GM13977 (cell line): Measurements from ENCODE around the gene ABCC9.
"Not testable (repeated sequence)": the region's sequence is repeated elsewhere in the genome, so short reads cannot be mapped to it uniquely, and the experiment has no call there.

Source experiments
- DNase-seq: peaks from one replicate; pipeline ENCODE4 v3.0.0; 2012; ENCODE audit warnings: low spot score
- in situ Hi-C: fragments of 300-500 bp; cut with MboI; formaldehyde crosslinking; loops from one replicate; pipeline ENCODE4 v1.12.0; 2022; ENCODE audit warnings: low sequenced_read_pairs, low pct_unique_long_range_greater_than_20kb, mixed read lengths, inconsistent platforms; ENCODE audit not compliant: unreplicated experiment
- TF ChIP-seq, protein P1 (sequence below): IDR thresholded peaks from 2 replicates; pipeline ENCODE4 v1.5.1; 2012; ENCODE audit warnings: mild to moderate bottlenecking, control low read depth; ENCODE audit not compliant: insufficient read depth; ENCODE audit errors: extremely low read depth, missing control alignments

ABCC9 gene

DNA sequence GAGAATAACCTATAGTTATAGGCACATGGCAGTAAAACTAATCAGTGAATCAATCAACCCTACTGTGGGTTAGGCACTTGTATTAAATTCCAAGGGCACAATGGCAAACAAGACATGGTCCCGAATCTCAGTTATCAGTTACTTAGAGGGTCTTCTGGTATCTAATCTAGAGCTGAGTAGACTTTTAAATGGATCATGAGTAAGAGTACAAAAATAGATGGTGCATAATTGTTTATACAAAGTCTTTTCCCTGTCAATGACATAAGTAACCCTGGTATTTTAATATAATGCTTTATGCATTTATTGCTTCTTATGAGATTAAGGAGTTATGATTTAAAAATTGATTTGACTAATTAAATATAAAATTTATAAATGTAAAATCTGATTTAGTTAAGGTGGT lies 143.7 kb downstream of the ABCC9 start:
- no peak for DNase-seq
- in situ Hi-C loops = no loop called here
- TF ChIP-seq, protein P1, sequence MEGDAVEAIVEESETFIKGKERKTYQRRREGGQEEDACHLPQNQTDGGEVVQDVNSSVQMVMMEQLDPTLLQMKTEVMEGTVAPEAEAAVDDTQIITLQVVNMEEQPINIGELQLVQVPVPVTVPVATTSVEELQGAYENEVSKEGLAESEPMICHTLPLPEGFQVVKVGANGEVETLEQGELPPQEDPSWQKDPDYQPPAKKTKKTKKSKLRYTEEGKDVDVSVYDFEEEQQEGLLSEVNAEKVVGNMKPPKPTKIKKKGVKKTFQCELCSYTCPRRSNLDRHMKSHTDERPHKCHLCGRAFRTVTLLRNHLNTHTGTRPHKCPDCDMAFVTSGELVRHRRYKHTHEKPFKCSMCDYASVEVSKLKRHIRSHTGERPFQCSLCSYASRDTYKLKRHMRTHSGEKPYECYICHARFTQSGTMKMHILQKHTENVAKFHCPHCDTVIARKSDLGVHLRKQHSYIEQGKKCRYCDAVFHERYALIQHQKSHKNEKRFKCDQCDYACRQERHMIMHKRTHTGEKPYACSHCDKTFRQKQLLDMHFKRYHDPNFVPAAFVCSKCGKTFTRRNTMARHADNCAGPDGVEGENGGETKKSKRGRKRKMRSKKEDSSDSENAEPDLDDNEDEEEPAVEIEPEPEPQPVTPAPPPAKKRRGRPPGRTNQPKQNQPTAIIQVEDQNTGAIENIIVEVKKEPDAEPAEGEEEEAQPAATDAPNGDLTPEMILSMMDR = no peak

DNA sequence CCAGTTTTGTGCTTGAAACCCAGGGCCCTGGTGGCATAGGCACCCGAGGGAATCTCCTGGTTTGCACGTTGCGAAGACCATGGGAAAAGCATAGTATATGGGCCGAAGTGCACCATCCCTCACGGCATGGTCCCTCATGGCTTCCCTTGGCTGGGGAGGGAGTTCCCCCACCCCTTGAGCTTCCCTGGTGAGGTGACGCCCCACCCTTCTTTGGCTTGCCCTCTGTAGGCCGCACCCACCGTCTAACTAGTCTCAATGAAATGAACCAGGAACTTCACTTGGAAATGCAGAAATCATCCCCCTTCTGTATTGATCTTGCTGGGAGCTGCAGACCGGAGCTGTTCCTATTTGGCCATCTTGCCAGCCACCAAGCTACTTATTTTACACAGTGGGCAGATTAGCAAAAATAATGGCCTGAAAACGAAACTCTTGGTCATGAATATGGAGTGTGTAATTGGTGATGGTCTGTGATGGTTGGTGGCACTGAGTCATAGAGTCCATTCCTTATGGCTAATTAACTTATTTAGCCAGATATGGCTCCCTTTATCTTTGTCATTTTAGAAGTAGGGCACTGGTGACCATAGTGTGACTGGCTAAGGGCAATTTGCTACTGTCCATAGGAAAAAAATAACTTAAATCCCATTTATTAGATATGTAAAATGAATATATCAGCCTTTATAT lies 145.4 kb downstream of the ABCC9 start:
- TF ChIP-seq, protein P1 = no peak
- in situ Hi-C loops = no loop called here
- DNase-seq = no peak

DNA sequence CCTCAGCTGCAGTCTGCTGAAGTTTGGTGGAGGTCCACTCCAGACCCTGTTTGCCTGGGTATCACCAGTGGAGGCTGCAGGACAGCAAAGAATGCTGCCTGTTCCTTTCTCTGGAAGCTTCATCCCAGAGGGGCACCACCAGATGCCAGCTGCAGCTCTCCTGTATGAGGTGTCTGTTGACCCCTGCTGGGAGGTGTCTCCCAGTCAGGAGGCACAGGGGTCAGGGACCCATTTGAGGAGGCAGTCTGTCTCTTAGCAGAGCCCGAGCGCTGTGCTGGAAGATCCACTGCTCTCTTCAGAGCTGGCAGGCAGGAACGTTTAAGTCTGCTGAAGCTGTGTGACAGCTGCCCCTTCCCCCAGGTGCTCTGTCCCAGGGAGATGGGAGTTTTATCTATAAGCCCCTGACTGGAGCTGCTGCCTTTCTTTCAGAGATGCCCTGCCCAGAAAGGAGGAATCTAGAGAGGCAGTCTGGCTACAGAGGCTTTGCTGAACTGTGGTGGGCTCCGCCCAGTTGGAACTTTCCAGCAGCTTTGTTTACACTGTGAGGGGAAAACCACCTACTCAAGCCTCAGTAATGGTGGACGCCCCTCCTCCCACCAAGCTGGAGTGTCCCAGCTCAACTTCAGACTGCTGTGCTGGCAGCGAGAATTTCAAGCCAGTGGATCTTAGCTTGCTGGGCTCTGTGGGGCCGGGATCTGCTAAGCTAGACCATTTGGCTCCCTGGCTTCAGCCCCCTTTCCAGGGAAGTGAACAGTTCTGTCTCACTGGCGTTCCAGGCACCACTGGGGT lies 146.2 kb downstream of the ABCC9 start:
- DNase-seq, in situ Hi-C loops: not testable (repeated sequence)

DNA sequence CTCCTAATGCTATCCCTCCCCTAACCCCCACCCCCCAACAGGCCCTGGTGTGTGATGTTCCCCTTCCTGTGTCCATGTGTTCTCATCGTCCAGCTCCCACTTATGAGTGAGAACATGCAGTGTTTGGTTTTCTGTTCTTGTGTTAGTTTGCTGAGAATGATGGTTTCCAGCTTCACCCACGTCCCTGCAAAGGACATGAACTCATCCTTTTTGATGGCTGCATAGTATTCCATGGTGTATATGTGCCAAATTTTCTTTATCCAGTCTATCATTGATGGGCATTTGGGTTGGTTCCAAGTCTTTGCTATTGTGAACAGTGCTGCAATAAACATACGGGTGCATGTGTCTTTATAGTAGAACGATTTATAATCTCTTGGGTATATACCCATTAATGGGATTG lies 151.5 kb downstream of the ABCC9 start:
- DNase-seq, in situ Hi-C loops: not testable (repeated sequence)

DNA sequence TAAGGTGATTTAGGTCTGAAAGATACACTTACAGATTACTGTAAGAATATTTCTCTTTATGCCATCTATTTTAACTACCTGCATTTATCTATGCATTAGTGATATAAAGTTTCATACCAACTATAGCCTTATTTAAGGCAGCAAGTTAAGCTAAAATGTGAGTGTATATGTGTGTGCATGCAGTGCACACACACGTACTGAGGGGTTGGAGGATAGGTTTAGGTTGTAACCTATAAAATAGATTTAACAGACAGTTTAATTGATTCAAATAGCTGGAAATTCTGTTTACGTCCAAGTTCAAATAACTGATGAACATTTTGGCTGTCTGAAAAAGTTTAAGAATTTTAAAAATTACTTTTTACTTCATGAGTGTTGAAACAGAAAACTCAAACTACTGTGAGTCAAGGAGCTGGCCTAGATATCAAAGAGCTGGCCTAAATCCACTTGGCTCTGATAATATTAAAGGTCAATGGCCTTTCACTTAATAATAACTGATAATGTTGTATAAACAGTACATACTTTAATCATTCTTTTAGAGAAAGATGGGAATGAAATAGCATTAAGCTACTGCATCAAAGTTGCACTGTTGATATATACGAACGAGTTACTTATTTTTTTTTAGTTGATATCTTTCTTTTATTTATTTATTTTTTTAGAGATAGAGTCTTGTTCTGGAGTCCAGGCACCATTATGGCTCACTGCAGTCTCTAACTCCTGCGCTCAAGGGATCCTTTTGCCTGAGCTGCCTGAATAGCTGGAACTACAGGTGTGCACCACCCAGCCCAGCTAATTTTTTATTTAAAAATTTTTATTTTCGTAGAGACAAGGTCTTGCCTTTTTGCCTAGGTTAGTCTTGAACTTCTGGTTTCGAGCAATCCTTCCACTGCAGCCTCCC lies 152.9 kb downstream of the ABCC9 start:
- in situ Hi-C loops = no loop called here
- DNase-seq = no peak

DNA sequence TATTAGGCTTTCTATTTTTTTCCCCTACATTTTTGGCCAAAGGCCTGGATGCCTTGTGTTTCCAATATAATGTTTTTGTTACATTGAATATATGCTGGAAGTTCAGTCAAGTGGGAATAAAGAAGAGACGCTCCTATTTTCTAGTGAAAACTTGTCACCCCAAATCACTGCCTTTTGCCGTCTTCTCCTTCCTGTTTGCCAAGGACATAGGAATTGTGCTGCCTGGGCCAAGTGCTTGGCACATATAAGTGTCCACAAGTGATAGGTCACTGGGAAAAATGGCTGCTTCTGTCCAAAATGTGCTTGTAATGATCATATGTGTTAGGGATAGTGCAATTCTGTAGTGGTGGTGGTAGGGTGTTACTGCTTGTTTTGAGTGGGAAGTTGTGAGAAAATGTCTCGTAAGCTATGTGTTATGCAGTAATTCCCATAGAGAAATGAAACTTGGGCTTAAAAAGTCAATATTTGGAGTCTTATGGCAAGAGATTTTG lies 155.1 kb downstream of the ABCC9 start:
- TF ChIP-seq, protein P1 = no peak
- in situ Hi-C loops = no loop called here
- no peak for DNase-seq

More for the DNA sequence above, 152.9 kb downstream of the ABCC9 start:
- TF ChIP-seq, protein P1 = no peak

DNA sequence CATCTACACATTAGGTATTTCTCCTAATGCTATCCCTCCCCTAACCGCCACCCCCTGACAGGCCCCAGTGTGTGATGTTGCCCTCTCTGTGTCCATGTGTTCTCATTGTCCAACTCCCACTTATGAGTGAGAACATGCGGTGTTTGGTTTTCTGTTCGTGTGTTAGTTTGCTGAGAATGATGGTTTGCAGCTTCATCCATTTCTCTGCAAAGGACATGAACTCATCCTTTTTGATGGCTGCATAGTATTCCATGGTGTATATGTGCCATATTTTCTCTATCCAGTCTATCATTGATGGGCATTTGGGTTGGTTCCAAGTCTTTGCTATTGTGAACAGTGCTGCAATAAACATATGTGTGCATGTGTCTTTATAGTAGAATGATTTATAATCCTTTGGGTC lies 158.5 kb downstream of the ABCC9 start:
- DNase-seq, in situ Hi-C loops: not testable (repeated sequence)
